GM12878 (cell line): ENCODE measurements around the gene IRGC. TPM values are rescaled to one million over a fixed set of nuclear protein-coding genes. Genes with fewer than 3 reads are reported as not detected.

Source experiments
- CEBPZ ChIP-seq: fragments of 150-350 bp; IDR thresholded peaks from 2 replicates; pipeline ENCODE4 v1.6.1; 2016; ENCODE audit warnings: low read depth, low read length
- DPF2 ChIP-seq: fragments of 450-650 bp; IDR thresholded peaks from 2 replicates; pipeline ENCODE4 v1.6.1; 2017; ENCODE audit warnings: mild to moderate bottlenecking
- EGR1 ChIP-seq, 2 experiments: IDR thresholded peaks; 1 replicate in 1 of 2; 2 replicates in 1 of 2; pipeline ENCODE4 v1.6.1; 2011 to 2012; ENCODE audit warnings: low read depth in 2 of 2, low read length in 2 of 2, borderline replicate concordance in 1 of 2, mild to moderate bottlenecking in 1 of 2, moderate library complexity in 1 of 2
- ETV6 ChIP-seq, 2 experiments: fragments of 450-650 bp in 1 of 2; IDR thresholded peaks in 1 of 2; conservative IDR thresholded peaks in 1 of 2; 2 replicates each; pipeline ENCODE4 v1.6.1; 2014; ENCODE audit warnings: antibody characterized with exemption in 1 of 2, borderline replicate concordance in 1 of 2, low read depth in 1 of 2, mild to moderate bottlenecking in 1 of 2, moderate library complexity in 1 of 2
- EZH2 ChIP-seq: IDR thresholded peaks from 2 replicates; pipeline ENCODE4 v1.6.1; 2012; ENCODE audit warnings: low read depth, mild to moderate bottlenecking, control low read depth, inconsistent platforms, low read length, borderline replicate concordance; ENCODE audit not compliant: control insufficient read depth
- FOXM1 ChIP-seq: IDR thresholded peaks from 2 replicates; pipeline ENCODE4 v1.6.1; 2012; ENCODE audit warnings: low read depth, mild to moderate bottlenecking, inconsistent platforms, low read length, moderate library complexity
- LARP7 ChIP-seq: fragments of 450-650 bp; IDR thresholded peaks from 2 replicates; pipeline ENCODE4 v1.6.1; 2017; ENCODE audit warnings: mild to moderate bottlenecking
- MYC ChIP-seq: IDR thresholded peaks from 2 replicates; pipeline ENCODE4 v1.6.1; 2011; ENCODE audit warnings: mild to moderate bottlenecking, low read length, moderate library complexity, inconsistent platforms; ENCODE audit not compliant: insufficient read depth, insufficient replicate concordance, insufficient read length, severe bottlenecking
- NFYB ChIP-seq: IDR thresholded peaks from 2 replicates; pipeline ENCODE4 v1.6.1; 2011; ENCODE audit warnings: low read depth, mild to moderate bottlenecking, low read length, improper control_type of control experiment, moderate library complexity; ENCODE audit not compliant: insufficient read depth
- RAD51 ChIP-seq: fragments of 450-650 bp; IDR thresholded peaks from 2 replicates; pipeline ENCODE4 v1.6.1; 2016; ENCODE audit warnings: moderate library complexity, mild to moderate bottlenecking, inconsistent platforms
- RCOR1 ChIP-seq: conservative IDR thresholded peaks from 2 replicates; pipeline ENCODE4 v1.6.1; 2012; ENCODE audit warnings: low read depth, low read length, improper control_type of control experiment
- SIX5 ChIP-seq: IDR thresholded peaks from 2 replicates; pipeline ENCODE4 v1.6.1; 2011; ENCODE audit warnings: mild to moderate bottlenecking, low read depth, low read length, moderate library complexity; ENCODE audit not compliant: severe bottlenecking
- STAT1 ChIP-seq: fragments of 450-650 bp; conservative IDR thresholded peaks from 2 replicates; pipeline ENCODE4 v1.6.1; 2014; ENCODE audit warnings: antibody characterized with exemption, mild to moderate bottlenecking
- YBX1 ChIP-seq: fragments of 450-650 bp; IDR thresholded peaks from 2 replicates; pipeline ENCODE4 v1.6.1; 2016; ENCODE audit warnings: antibody characterized with exemption
- ZBTB33 ChIP-seq: fragments of 450-650 bp; IDR thresholded peaks from 2 replicates; pipeline ENCODE4 v1.6.1; 2017; ENCODE audit warnings: mild to moderate bottlenecking
- ZNF592 ChIP-seq: fragments of 450-650 bp; IDR thresholded peaks from 2 replicates; pipeline ENCODE4 v1.6.1; 2017; ENCODE audit warnings: mild to moderate bottlenecking, moderate library complexity
- ZNF687 ChIP-seq: fragments of 450-650 bp; IDR thresholded peaks from 2 replicates; pipeline ENCODE4 v1.6.1; 2017; ENCODE audit warnings: mild to moderate bottlenecking, moderate library complexity
- polyA plus RNA-seq, 11 experiments: library from polyadenylated mRNA; depleted of rRNA in 4 of 11; unstranded in 6 of 11; stranded (reverse) in 5 of 11; fragments of >200 nt; fragmentation: Nextera tagmentation in 4 of 11; fragmentation: Illumina TruSeq in 1 of 11; extraction: Ambion mirVana in 4 of 11; extraction: Trizol in 1 of 11; gene quantifications; 1 replicate in 1 of 11; 2 replicates in 10 of 11; pipeline versions ENCODE4 v1.2.1 to v1.2.3, GENCODE V29; 2011 to 2016; ENCODE audit warnings: inconsistent platforms in 2 of 11, missing spikeins in 2 of 11, low read depth in 1 of 11
- total RNA-seq, 4 experiments: library from RNA; depleted of rRNA in 3 of 4; stranded (reverse); fragments of >200 nt in 3 of 4; fragmentation: Illumina TruSeq in 1 of 4; extraction: Trizol in 1 of 4; gene quantifications; 2 replicates each; pipeline versions ENCODE4 v1.2.1 to v1.2.3, GENCODE V29; 2013 to 2021

The IRGC gene
- total and polyA plus RNA-seq, 10 of the 15 experiments (the other 5 are each of a cell fraction or from before 2014, with no cell fraction given), result 0.04 TPM; not detected in 9

- TF ChIP-seq NFYB, result no peak
- TF ChIP-seq EZH2, result no peak
- TF ChIP-seq STAT1, result no peak
- no peak for TF ChIP-seq EGR1 (IDR thresholded peaks at IDR 0.05; ENCODE audit: borderline replicate concordance in 1 of 2, low read depth in 2 of 2, low read length in 2 of 2)
- no peak for TF ChIP-seq ZNF592
- TF ChIP-seq YBX1, result no peak
- no peak for TF ChIP-seq LARP7
- TF ChIP-seq ETV6 (conservative IDR thresholded peaks at IDR 0.05 in 1 of 2, IDR thresholded peaks at IDR 0.05 in 1 of 2; ENCODE audit: borderline replicate concordance in 1 of 2, low read depth in 1 of 2), result no peak
- TF ChIP-seq MYC, result no peak
- TF ChIP-seq RAD51, result no peak
- TF ChIP-seq ZNF687, result no peak
- TF ChIP-seq FOXM1, result no peak; the same call in 1 of the 2 replicates
- no peak for TF ChIP-seq ZBTB33
- no peak for TF ChIP-seq RCOR1
- no peak for TF ChIP-seq DPF2
- TF ChIP-seq SIX5, result no peak
- TF ChIP-seq CEBPZ, result no peak
These were observed 38.3 kb downstream of the IRGC start (continued) for GRCh38 chr19:43754253-43754502.
